NCI-H2081 treated with DMSO at 0.1 percent for 48 hours (cell line): Measurements from ENCODE around the gene CYP2W1.

Experiments used
- DNase-seq: peaks from one replicate; lab custom pipeline; 2025; lab: John Stamatoyannopoulos, UW

CYP2W1 gene

GRCh38 chr7:967361-968082, 15.5 kb upstream of the CYP2W1 start:
- DNase-seq, result no peak

GRCh38 chr7:968205-969105, 14.5 kb upstream of the CYP2W1 start:
- DNase-seq, result no peak

GRCh38 chr7:969403-969802, 13.6 kb upstream of the CYP2W1 start:
- no peak for DNase-seq

- DNase-seq, result no peak
Observed at GRCh38 chr7:970744-971143, 12.2 kb upstream of the CYP2W1 start.

- DNase-seq, result no peak
Observed at GRCh38 chr7:972110-972509, 10.9 kb upstream of the CYP2W1 start.

- DNase-seq, result no peak
Observed at GRCh38 chr7:972676-973309, 10.2 kb upstream of the CYP2W1 start.

GRCh38 chr7:973312-973711, 9.7 kb upstream of the CYP2W1 start:
- DNase-seq, result no peak

GRCh38 chr7:974172-974571, 8.8 kb upstream of the CYP2W1 start:
- DNase-seq, result no peak

- peak; percentile 17 for DNase-seq
Observed at GRCh38 chr7:974820-975681, 7.9 kb upstream of the CYP2W1 start, which contains the start of gene COX19. COX19 (minus strand) TSS chr7:975549; CDS start chr7:975509, 40 bp downstream.

- DNase-seq, result no peak
Observed at GRCh38 chr7:975702-976473, 7.1 kb upstream of the CYP2W1 start.

- DNase-seq, result no peak
Observed at GRCh38 chr7:976901-977325, 6.1 kb upstream of the CYP2W1 start.

- DNase-seq, result no peak
Observed at GRCh38 chr7:977326-978048, 5.5 kb upstream of the CYP2W1 start.

- DNase-seq, result no peak
Observed at GRCh38 chr7:978049-978346, 5.0 kb upstream of the CYP2W1 start.

GRCh38 chr7:978416-979091, 4.4 kb upstream of the CYP2W1 start:
- no peak for DNase-seq

- DNase-seq, result no peak
Observed at GRCh38 chr7:979151-979550, 3.8 kb upstream of the CYP2W1 start.

GRCh38 chr7:979886-980571, 3.0 kb upstream of the CYP2W1 start:
- DNase-seq, result no peak

- DNase-seq, result no peak
Observed at GRCh38 chr7:981793-982510, 1.0 kb upstream of the CYP2W1 start.

GRCh38 chr7:982511-983003, 424 bp upstream of the CYP2W1 start:
- no peak for DNase-seq
